HFFc6 (cell line): Measurements from ENCODE around the gene NUP88. TPM values are rescaled to one million over a fixed set of nuclear protein-coding genes. Genes with fewer than 3 reads are reported as not detected.

Experiments
- DNase-seq: peaks from one replicate; pipeline ENCODE4 v3.0.0-alpha.2; 2018
- H3K27ac Mint-ChIP-seq: 2 replicates; pipeline ENCODE4 v1.8.0; 2020; ENCODE audit warnings: mild to moderate bottlenecking, mixed read lengths
- H3K27me3 Mint-ChIP-seq: 2 replicates; pipeline ENCODE4 v1.8.0; 2021; ENCODE audit warnings: mild to moderate bottlenecking, moderate library complexity, mixed read lengths; ENCODE audit not compliant: insufficient read depth
- H3K36me3 Mint-ChIP-seq: 2 replicates; pipeline ENCODE4 v1.8.0; 2021; ENCODE audit warnings: low read depth, mixed read lengths
- H3K4me1 Mint-ChIP-seq: 2 replicates; pipeline ENCODE4 v1.8.0; 2020; ENCODE audit warnings: low read depth, mixed read lengths
- H3K4me3 Mint-ChIP-seq: 2 replicates; pipeline ENCODE4 v1.8.0; 2020; ENCODE audit warnings: mild to moderate bottlenecking, moderate library complexity, mixed read lengths
- H3K9me3 Mint-ChIP-seq: 2 replicates; pipeline ENCODE4 v1.8.0; 2020; ENCODE audit warnings: mild to moderate bottlenecking, mixed read lengths
- total RNA-seq, 6 experiments: library from RNA; stranded (reverse); fragmentation: NEBNext Ultra II Directional; extraction: Animal tissue kit (Norgen Biotek cat#: 25700); gene quantifications; 2 replicates in 1 of 6; 3 replicates in 5 of 6; pipeline ENCODE4 v1.2.3, GENCODE V29; 2021
- TF ChIP-seq, protein P1 (sequence below): fragments of 200-600 bp; sonication (generic); IDR thresholded peaks from 2 replicates; pipeline ENCODE4 v1.5.0; 2021; ENCODE audit warnings: antibody characterized with exemption, mild to moderate bottlenecking

Gene NUP88
- total RNA-seq, 6 experiments from 2014 or later: 49.3 to 68.7 (median 64.2) TPM

DNA sequence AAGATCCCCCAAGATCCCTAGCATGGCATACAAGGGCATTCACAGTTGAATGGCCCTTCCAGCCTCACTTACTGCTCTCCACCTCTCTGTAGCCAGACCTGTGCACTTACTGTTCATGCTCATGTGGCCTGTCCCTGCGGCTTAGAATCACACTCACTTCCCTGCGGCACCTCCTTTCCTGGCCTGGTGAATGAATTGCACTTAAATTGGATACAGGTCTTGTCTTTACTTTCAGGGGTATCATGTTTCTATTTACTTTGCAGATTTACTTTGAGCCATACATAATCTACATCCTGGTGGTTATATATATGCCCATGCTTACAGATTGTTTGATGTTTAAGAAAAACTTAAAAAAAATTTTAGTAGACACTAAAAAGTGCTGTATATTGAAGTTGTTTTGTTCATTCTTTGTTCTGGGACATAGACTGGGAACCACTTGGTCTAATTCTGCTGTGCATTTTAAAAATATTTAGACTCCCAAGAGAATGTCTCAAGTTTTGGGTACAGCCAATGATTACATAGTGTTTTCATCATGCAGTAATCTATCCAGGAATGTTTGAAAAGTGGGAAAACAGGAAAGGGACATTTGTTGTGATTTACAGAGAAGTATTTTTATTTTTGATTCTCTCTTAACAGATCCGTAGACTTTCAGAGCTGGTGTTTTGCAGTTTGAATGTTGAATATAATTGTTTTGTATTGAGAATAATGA is 63.9 kb downstream of the NUP88 start:
- H3K36me3 Mint-ChIP-seq: peaks cover 15% of the 10 kb centered on the region
- no peak for DNase-seq
- H3K27me3 Mint-ChIP-seq: peaks cover 2% of the 10 kb centered on the region
- H3K4me3 Mint-ChIP-seq: no peak overlapping the region
- peaks cover 8% of the 10 kb centered on the region; the same call in 1 of the 2 replicates for H3K4me1 Mint-ChIP-seq
- no peaks in the 10 kb centered on the region for H3K9me3 Mint-ChIP-seq
- no peak overlapping the region for H3K27ac Mint-ChIP-seq
- TF ChIP-seq, protein P1, sequence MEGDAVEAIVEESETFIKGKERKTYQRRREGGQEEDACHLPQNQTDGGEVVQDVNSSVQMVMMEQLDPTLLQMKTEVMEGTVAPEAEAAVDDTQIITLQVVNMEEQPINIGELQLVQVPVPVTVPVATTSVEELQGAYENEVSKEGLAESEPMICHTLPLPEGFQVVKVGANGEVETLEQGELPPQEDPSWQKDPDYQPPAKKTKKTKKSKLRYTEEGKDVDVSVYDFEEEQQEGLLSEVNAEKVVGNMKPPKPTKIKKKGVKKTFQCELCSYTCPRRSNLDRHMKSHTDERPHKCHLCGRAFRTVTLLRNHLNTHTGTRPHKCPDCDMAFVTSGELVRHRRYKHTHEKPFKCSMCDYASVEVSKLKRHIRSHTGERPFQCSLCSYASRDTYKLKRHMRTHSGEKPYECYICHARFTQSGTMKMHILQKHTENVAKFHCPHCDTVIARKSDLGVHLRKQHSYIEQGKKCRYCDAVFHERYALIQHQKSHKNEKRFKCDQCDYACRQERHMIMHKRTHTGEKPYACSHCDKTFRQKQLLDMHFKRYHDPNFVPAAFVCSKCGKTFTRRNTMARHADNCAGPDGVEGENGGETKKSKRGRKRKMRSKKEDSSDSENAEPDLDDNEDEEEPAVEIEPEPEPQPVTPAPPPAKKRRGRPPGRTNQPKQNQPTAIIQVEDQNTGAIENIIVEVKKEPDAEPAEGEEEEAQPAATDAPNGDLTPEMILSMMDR: no peak

DNA sequence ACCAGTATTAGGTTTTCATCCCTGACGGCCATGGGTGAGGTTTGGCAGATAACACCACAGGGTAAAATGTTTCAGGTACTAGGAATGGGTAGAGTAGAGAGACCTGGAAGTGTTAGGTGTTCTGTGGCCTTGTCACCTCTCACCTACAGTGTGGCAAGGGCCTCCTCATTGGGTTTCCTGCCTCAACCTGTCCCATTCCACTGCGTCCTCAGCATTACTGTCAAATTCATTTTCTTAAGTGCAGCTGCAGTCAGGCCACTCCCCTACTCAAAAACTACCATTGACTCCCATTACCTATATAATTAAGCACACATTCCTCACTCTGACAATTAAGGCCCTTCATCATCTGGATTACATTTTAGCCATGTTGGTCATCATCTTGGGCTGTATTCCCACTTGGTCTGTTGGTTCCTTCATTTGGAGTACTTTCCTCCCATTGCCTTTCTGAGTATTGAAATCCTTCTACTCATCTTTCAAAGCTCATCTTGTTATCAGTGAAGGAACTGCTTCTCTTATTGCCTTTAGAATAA is 64.5 kb downstream of the NUP88 start:
- DNase-seq: no peak
- TF ChIP-seq, protein P1: no peak
- peaks cover 16% of the 10 kb centered on the region for H3K36me3 Mint-ChIP-seq
- no peak overlapping the region for H3K27ac Mint-ChIP-seq
- peaks cover 8% of the 10 kb centered on the region; the same call in 1 of the 2 replicates for H3K4me1 Mint-ChIP-seq
- no peaks in the 10 kb centered on the region for H3K9me3 Mint-ChIP-seq
- H3K4me3 Mint-ChIP-seq: no peak overlapping the region
- peaks cover 2% of the 10 kb centered on the region for H3K27me3 Mint-ChIP-seq

DNA sequence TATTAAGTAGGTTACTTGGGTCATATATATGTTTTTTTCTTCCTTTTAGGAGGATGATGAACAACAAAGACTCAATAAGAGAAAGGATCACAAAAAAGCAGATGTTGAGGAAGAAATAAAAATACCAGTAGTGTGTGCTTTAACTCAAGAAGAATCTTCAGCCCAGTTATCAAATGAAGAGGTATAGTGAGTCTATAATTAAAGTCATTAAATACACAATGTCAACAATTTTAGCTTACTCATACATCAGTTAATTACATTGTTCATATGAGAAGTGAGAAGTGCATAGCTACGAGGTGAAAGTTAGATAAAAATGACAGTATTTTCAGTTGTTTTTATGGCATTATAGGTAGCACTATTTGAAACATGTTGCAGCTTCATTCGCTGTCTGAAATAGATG is 65.2 kb downstream of the NUP88 start:
- Mint-ChIP-seq H3K36me3 (peaks cover 16% of the 10 kb centered on the region), H3K9me3 (no peaks in the 10 kb centered on the region), H3K4me1 (peaks cover 8% of the 10 kb centered on the region; the same call in 1 of the 2 replicates), H3K27ac (no peak overlapping the region), H3K4me3 (no peak overlapping the region), H3K27me3 (peaks cover 2% of the 10 kb centered on the region)
- no peak for DNase-seq
- TF ChIP-seq, protein P1: no peak

DNA sequence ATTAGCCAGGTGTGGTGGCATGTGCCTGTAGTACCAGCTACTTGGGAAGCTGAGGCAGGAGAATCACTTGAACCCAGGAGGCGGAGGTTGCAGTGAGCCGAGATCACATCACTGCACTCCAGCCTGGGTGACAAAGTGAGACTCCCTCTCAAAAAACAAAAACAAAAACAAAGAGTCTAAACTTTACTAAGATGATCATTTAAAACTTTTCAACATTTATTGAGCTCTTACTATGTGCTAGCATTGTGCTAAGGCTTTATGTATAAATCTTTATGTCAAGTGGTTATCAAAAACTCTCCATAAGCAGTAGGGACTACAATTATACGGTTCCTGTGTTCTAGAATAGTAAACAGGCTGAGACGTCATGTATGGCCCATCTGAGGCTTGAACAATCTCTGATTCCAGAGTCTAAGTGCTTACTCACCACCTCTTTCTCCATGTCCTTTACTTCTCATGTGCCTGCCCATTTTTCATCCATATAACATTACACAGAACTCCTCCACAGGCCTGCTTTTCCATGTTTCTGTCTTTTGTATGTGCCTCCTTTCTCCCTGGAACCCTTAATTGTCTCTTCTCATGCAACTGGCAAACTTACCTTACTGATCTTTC is 66.7 kb downstream of the NUP88 start:
- TF ChIP-seq, protein P1: no peak
- no peak for DNase-seq
- Mint-ChIP-seq H3K9me3 (no peaks in the 10 kb centered on the region), H3K36me3 (peaks cover 16% of the 10 kb centered on the region), H3K4me1 (peaks cover 8% of the 10 kb centered on the region; the same call in 1 of the 2 replicates), H3K27ac (no peak overlapping the region), H3K27me3 (no peaks in the 10 kb centered on the region; the same call in 1 of the 2 replicates), H3K4me3 (no peak overlapping the region)

DNA sequence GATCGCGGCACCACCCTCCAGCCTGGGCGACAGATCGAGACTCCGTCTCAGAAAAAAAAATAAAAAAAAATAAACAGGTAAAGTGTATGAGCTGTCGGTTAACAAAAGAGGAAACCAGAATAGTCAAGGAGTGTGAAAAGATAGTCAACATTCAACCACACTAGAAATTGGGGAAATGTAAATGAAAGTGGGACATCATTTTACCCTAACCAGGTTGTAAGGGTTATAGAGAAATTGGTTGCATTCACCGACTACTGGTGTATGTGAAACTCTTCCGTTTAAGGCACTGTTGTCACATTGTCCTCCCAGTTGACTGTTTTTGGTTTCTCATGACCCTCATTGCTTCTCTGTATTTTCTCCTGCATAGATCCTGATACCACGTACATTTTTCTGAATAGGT is 74.5 kb downstream of the NUP88 start:
- Mint-ChIP-seq H3K36me3 (peaks cover 4% of the 10 kb centered on the region; the same call in 1 of the 2 replicates), H3K4me1 (no peaks in the 10 kb centered on the region), H3K9me3 (no peaks in the 10 kb centered on the region)

More for the DNA sequence above, 74.5 kb downstream of the NUP88 start:
- no peak overlapping the region for H3K4me3 Mint-ChIP-seq
- H3K27ac Mint-ChIP-seq: no peak overlapping the region
- TF ChIP-seq, protein P1: no peak
- no peak for DNase-seq
- H3K27me3 Mint-ChIP-seq: no peaks in the 10 kb centered on the region

Other genes starting within 250 kb of the NUP88 start
- 1 to 10 TPM; 3.3 to 5.1 (median 4.6) TPM for gene ZNF594, start 227.8 kb downstream of the NUP88 start, total RNA-seq
- gene SCIMP, start 184.8 kb downstream of the NUP88 start, total RNA-seq: not detected
- 10 to 100 TPM; 41.1 to 48.5 (median 45.6) TPM for gene RABEP1, start 137.4 kb downstream of the NUP88 start, total RNA-seq
- gene RPAIN, start 520 bp upstream of the NUP88 start, total RNA-seq: 10 to 100 TPM; 20.4 to 25.6 (median 22.5) TPM
- 100 to 1,000 TPM; 222 to 267 (median 235) TPM for gene C1QBP, start 19.5 kb upstream of the NUP88 start, total RNA-seq
- gene DHX33, start 49.3 kb upstream of the NUP88 start, total RNA-seq: 10 to 100 TPM; 16.8 to 18.9 (median 17.3) TPM
- 100 to 1,000 TPM in 4 of 6 experiments, 10 to 100 TPM in 2; 85.9 to 109 (median 103) TPM for gene DERL2, start 66.5 kb upstream of the NUP88 start, total RNA-seq
- gene MIS12, start 66.9 kb upstream of the NUP88 start, total RNA-seq: 10 to 100 TPM in 2 of 6 experiments, 1 to 10 TPM in 4; 7.8 to 10.8 (median 9.5) TPM
- gene NLRP1, start 164.8 kb upstream of the NUP88 start, total RNA-seq: 10 to 100 TPM; 26.9 to 44.9 (median 40.6) TPM